NB4 (cell line): ENCODE measurements around the gene NTRK2.

Experiments used
- POLR2A ChIP-seq: IDR thresholded peaks from 2 replicates; pipeline ENCODE4 v1.6.1; 2011; ENCODE audit warnings: mild to moderate bottlenecking; ENCODE audit not compliant: insufficient read length; ENCODE audit errors: extremely low read depth
- TF ChIP-seq, protein P1 (sequence below): IDR thresholded peaks from one replicate; pipeline ENCODE4 v1.5.1; 2012; ENCODE audit warnings: low read depth, low read length
- TF ChIP-seq, protein P2 (sequence below): IDR thresholded peaks from 2 replicates; pipeline ENCODE4 v1.6.1; 2011; ENCODE audit warnings: low read depth, low read length

DNA sequence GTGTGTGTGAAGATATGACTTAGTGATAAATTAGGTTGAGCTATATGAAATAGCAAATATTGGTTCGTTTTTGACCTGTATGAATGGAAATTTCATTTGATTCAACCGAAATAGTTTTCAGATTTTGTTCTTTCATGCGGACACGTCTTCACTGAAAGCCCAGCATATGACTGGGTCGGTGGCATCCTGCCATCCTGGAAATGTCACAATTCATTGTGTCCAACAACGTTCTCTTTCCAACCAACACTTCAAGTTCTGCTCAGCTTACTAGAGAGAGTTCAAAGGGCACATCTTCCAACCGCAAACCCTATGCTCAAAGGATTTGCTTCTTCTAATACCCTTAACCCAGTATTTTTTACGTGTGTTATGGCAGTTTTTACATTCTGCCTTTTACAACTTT, 252.5 kb downstream of the NTRK2 start:
- TF ChIP-seq, protein P1, sequence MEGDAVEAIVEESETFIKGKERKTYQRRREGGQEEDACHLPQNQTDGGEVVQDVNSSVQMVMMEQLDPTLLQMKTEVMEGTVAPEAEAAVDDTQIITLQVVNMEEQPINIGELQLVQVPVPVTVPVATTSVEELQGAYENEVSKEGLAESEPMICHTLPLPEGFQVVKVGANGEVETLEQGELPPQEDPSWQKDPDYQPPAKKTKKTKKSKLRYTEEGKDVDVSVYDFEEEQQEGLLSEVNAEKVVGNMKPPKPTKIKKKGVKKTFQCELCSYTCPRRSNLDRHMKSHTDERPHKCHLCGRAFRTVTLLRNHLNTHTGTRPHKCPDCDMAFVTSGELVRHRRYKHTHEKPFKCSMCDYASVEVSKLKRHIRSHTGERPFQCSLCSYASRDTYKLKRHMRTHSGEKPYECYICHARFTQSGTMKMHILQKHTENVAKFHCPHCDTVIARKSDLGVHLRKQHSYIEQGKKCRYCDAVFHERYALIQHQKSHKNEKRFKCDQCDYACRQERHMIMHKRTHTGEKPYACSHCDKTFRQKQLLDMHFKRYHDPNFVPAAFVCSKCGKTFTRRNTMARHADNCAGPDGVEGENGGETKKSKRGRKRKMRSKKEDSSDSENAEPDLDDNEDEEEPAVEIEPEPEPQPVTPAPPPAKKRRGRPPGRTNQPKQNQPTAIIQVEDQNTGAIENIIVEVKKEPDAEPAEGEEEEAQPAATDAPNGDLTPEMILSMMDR = no peak
- TF ChIP-seq POLR2A = no peak
- TF ChIP-seq, protein P2, sequence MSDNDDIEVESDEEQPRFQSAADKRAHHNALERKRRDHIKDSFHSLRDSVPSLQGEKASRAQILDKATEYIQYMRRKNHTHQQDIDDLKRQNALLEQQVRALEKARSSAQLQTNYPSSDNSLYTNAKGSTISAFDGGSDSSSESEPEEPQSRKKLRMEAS = no peak
